ENCODE data around the gene SLC39A9.

SLC39A9 gene

GRCh38 chr14:69408331-69408960 is 10.0 kb downstream of the SLC39A9 start (continued):
- TF ChIP-seq, protein P1, sequence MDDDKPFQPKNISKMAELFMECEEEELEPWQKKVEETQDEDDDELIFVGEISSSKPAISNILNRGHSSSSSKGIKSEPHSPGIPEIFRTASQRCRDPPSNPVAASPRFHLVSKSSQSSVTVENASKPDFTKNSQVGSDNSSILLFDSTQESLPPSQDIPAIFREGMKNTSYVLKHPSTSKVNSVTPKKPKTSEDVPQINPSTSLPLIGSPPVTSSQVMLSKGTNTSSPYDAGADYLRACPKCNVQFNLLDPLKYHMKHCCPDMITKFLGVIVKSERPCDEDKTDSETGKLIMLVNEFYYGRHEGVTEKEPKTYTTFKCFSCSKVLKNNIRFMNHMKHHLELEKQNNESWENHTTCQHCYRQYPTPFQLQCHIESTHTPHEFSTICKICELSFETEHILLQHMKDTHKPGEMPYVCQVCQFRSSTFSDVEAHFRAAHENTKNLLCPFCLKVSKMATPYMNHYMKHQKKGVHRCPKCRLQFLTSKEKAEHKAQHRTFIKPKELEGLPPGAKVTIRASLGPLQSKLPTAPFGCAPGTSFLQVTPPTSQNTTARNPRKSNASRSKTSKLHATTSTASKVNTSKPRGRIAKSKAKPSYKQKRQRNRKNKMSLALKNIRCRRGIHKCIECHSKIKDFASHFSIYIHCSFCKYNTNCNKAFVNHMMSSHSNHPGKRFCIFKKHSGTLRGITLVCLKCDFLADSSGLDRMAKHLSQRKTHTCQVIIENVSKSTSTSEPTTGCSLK (tag by site-specific recombination; IDR thresholded peaks at IDR 0.05) = no peak
- no peak for TF ChIP-seq ZNF404 (tag by site-specific recombination; IDR thresholded peaks at IDR 0.05)
- TF ChIP-seq ZNF626 (tag by site-specific recombination; IDR thresholded peaks at IDR 0.05) = no peak
- TF ChIP-seq, protein P2, sequence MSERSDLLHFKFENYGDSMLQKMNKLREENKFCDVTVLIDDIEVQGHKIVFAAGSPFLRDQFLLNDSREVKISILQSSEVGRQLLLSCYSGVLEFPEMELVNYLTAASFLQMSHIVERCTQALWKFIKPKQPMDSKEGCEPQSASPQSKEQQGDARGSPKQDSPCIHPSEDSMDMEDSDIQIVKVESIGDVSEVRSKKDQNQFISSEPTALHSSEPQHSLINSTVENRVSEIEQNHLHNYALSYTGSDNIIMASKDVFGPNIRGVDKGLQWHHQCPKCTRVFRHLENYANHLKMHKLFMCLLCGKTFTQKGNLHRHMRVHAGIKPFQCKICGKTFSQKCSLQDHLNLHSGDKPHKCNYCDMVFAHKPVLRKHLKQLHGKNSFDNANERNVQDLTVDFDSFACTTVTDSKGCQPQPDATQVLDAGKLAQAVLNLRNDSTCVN (tag by site-specific recombination; optimal IDR thresholded peaks at IDR 0.05) = no peak
- TF ChIP-seq PRDM6 (tag by site-specific recombination; IDR thresholded peaks at IDR 0.05) = no peak
- TF ChIP-seq ZNF610 (tag by site-specific recombination; IDR thresholded peaks at IDR 0.05; ENCODE audit: borderline replicate concordance) = no peak
- no peak for TF ChIP-seq ZNF221 (tag by site-specific recombination; IDR thresholded peaks at IDR 0.05; ENCODE audit: borderline replicate concordance)
- TF ChIP-seq ZNF664 (tag by site-specific recombination; IDR thresholded peaks at IDR 0.05) = no peak
- TF ChIP-seq ZNF311 (tag by site-specific recombination; IDR thresholded peaks at IDR 0.05; ENCODE audit: borderline replicate concordance) = no peak
- no peak for TF ChIP-seq ZXDB (tag by site-specific recombination; IDR thresholded peaks at IDR 0.05)
- no peak for TF ChIP-seq KLF16 (tag by site-specific recombination; IDR thresholded peaks at IDR 0.05)
- no peak for TF ChIP-seq ZNF132 (tag by site-specific recombination; IDR thresholded peaks at IDR 0.05; ENCODE audit: borderline replicate concordance)
- TF ChIP-seq ZNF529 (tag by site-specific recombination; IDR thresholded peaks at IDR 0.05; ENCODE audit: insufficient replicate concordance) = no peak

DNA sequence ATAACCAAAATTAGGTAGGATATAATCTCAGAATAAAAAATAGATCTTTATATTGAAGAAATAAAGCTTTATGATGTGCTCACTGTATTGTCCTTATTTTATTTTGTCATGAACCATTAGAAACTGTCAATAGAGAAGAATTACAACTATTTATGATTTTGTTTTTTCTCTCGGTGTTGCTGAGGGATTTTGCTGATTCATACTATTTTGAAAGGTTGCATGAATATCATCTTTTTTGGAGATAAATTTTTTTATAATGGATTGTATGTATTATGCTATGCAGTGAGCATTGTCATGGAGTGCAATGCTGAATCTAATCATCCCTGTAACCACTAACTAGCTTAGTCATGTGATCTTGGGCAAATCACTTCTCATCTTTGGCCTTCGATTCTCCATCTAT is 15.0 kb downstream of the SLC39A9 start:
- no peaks in the 10 kb centered on the region for H3K9me3 ChIP-seq (ENCODE audit: control insufficient read depth, insufficient read depth, low read depth, low read length)
- no peak overlapping the region for H3K27ac ChIP-seq (ENCODE audit: extremely low read depth, low read depth, low read length)
- ChIA-PET POLR2A (interaction anchor here (0.7 to 1.4 kb wide), 2 partner anchors 15 to 542 kb away, joined by 4 read pairs; partner anchors contain the start of genes ERH and SLC39A9), CTCF (interaction anchor here (0.7 kb wide), 1 partner anchor 784 kb away, joined by 3 read pairs; no protein-coding TSS in a partner anchor)
- H3K36me3 ChIP-seq (ENCODE audit: control insufficient read depth in 2 of 2, insufficient read depth in 1 of 2, low read length in 2 of 2) = no peaks in the 10 kb centered on the region
- H3K4me3 ChIP-seq (ENCODE audit: low read depth, low read length) = no peak overlapping the region
- H3K4me1 ChIP-seq (ENCODE audit: control insufficient read depth, insufficient read depth, low read length) = 0 out of 2 replicates have a peak, but pooled peaks cover 5% of the 10 kb centered on the region
- TF ChIP-seq ZNF549 (tag by site-specific recombination; IDR thresholded peaks at IDR 0.05) = no peak
- no peak for TF ChIP-seq ZNF670 (tag by site-specific recombination; IDR thresholded peaks at IDR 0.05; ENCODE audit: low read depth)
- TF ChIP-seq SP3 (tag by site-specific recombination; IDR thresholded peaks at IDR 0.05) = no peak
- TF ChIP-seq, protein P3, sequence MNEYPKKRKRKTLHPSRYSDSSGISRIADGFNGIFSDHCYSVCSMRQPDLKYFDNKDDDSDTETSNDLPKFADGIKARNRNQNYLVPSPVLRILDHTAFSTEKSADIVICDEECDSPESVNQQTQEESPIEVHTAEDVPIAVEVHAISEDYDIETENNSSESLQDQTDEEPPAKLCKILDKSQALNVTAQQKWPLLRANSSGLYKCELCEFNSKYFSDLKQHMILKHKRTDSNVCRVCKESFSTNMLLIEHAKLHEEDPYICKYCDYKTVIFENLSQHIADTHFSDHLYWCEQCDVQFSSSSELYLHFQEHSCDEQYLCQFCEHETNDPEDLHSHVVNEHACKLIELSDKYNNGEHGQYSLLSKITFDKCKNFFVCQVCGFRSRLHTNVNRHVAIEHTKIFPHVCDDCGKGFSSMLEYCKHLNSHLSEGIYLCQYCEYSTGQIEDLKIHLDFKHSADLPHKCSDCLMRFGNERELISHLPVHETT (tag by site-specific recombination; IDR thresholded peaks at IDR 0.05) = no peak
- TF ChIP-seq MEIS1 (CRISPR knock-in tag; IDR thresholded peaks at IDR 0.05; ENCODE audit: borderline replicate concordance) = no peak
- no peak for TF ChIP-seq ZNF600 (tag by site-specific recombination; IDR thresholded peaks at IDR 0.05)
- no peak for TF ChIP-seq GLIS2 (tag by site-specific recombination; IDR thresholded peaks at IDR 0.05)
- no peak for TF ChIP-seq OSR2 (tag by site-specific recombination; IDR thresholded peaks at IDR 0.05)
- no peak for TF ChIP-seq YY1 (tag by site-specific recombination; IDR thresholded peaks at IDR 0.05)
- no peak for TF ChIP-seq ZNF433 (tag by site-specific recombination; IDR thresholded peaks at IDR 0.05; ENCODE audit: low read depth)
- TF ChIP-seq ZNF544 (tag by site-specific recombination; IDR thresholded peaks at IDR 0.05) = no peak
- no peak for TF ChIP-seq ZSCAN16 (tag by site-specific recombination; IDR thresholded peaks at IDR 0.05)
- no peak for TF ChIP-seq ZBTB49 (tag by site-specific recombination; IDR thresholded peaks at IDR 0.05; ENCODE audit: low read depth)
- TF ChIP-seq ZNF785 (tag by site-specific recombination; IDR thresholded peaks at IDR 0.05) = no peak
- no peak for TF ChIP-seq ZNF610 (tag by site-specific recombination; IDR thresholded peaks at IDR 0.05; ENCODE audit: borderline replicate concordance)
- no peak for TF ChIP-seq ZNF16 (tag by site-specific recombination; IDR thresholded peaks at IDR 0.05; ENCODE audit: low read depth)
- no peak for TF ChIP-seq GLI4 (tag by site-specific recombination; IDR thresholded peaks at IDR 0.05)

All from HEK293 (cell line).